ENCODE data around the gene ZNF652.
"Not testable (repeated sequence)": the region's sequence is repeated elsewhere in the genome, so short reads cannot be mapped to it uniquely, and the experiment has no call there.

The ZNF652 gene

GRCh38 chr17:49261540-49261939 is 100.5 kb downstream of the ZNF652 start:
- DNase-seq (ENCODE audit: low spot score), result not testable (repeated sequence)

- no peak for DNase-seq (ENCODE audit: low spot score)
Measured at GRCh38 chr17:49260817-49261291, 101.2 kb downstream of the ZNF652 start.

GRCh38 chr17:49260011-49260816 is 101.8 kb downstream of the ZNF652 start:
- peak; percentile 90 for DNase-seq (ENCODE audit: low spot score)

GRCh38 chr17:49259663-49260010 is 102.4 kb downstream of the ZNF652 start:
- DNase-seq (ENCODE audit: low spot score), result no peak

- no peak for DNase-seq (ENCODE audit: low spot score)
Measured at GRCh38 chr17:49258394-49258793, 103.7 kb downstream of the ZNF652 start.

GRCh38 chr17:49255125-49255524 is 106.9 kb downstream of the ZNF652 start:
- DNase-seq (ENCODE audit: low spot score), result no peak

GRCh38 chr17:49254066-49254465 is 108.0 kb downstream of the ZNF652 start:
- no peak for DNase-seq (ENCODE audit: low spot score)

GRCh38 chr17:49252148-49252695 is 109.8 kb downstream of the ZNF652 start:
- no peak for DNase-seq (ENCODE audit: low spot score)

GRCh38 chr17:49249890-49250522 is 112.0 kb downstream of the ZNF652 start:
- DNase-seq (ENCODE audit: low spot score), result no peak

GRCh38 chr17:49249292-49249794 is 112.7 kb downstream of the ZNF652 start:
- DNase-seq (ENCODE audit: low spot score), result peak; percentile 47

GRCh38 chr17:49247944-49248343 is 114.1 kb downstream of the ZNF652 start:
- DNase-seq (ENCODE audit: low spot score), result no peak

- DNase-seq (ENCODE audit: low spot score), result no peak
Measured at GRCh38 chr17:49244839-49245238, 117.2 kb downstream of the ZNF652 start.
